Measurements from ENCODE around the gene SLC30A9. TPM values are rescaled to one million over a fixed set of nuclear protein-coding genes. Genes with fewer than 3 reads are reported as not detected.

The SLC30A9 gene
- polyA plus RNA-seq, 2 of the 4 experiments (the other 2 are of a cell fraction) = 28.7 to 57.6 TPM

DNA sequence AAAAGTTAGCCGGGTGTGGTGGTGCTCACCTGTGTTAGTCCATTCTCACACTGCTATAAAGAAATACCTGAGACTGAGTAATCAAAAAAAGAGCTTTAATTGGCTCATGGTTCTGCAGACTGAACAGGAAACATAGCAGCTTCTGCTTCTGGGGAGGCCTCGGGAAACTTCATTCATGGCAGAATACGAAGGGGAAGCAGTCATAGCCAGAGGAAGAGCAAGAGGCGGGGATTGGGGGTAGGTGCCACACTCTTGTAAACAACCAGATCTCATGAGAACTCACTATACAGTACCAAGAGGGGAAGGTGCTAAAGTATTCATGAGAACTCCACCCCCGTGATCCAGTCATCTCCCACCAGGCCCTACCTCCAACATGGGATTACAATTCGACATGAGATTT, 98.1 kb downstream of the SLC30A9 start:
- no peaks in the 10 kb centered on the region for H3K9me3 ChIP-seq
- H3K4me3 ChIP-seq = no peak overlapping the region
- H3K27ac ChIP-seq = no peak overlapping the region
- DNase-seq (ENCODE audit: low read depth in 1 of 2, low spot score in 1 of 2) = no peak
- ATAC-seq = no peak
- TF ChIP-seq RCOR1 (IDR thresholded peaks at IDR 0.05; ENCODE audit: low read depth, low read length) = no peak
- TF ChIP-seq, protein P1, sequence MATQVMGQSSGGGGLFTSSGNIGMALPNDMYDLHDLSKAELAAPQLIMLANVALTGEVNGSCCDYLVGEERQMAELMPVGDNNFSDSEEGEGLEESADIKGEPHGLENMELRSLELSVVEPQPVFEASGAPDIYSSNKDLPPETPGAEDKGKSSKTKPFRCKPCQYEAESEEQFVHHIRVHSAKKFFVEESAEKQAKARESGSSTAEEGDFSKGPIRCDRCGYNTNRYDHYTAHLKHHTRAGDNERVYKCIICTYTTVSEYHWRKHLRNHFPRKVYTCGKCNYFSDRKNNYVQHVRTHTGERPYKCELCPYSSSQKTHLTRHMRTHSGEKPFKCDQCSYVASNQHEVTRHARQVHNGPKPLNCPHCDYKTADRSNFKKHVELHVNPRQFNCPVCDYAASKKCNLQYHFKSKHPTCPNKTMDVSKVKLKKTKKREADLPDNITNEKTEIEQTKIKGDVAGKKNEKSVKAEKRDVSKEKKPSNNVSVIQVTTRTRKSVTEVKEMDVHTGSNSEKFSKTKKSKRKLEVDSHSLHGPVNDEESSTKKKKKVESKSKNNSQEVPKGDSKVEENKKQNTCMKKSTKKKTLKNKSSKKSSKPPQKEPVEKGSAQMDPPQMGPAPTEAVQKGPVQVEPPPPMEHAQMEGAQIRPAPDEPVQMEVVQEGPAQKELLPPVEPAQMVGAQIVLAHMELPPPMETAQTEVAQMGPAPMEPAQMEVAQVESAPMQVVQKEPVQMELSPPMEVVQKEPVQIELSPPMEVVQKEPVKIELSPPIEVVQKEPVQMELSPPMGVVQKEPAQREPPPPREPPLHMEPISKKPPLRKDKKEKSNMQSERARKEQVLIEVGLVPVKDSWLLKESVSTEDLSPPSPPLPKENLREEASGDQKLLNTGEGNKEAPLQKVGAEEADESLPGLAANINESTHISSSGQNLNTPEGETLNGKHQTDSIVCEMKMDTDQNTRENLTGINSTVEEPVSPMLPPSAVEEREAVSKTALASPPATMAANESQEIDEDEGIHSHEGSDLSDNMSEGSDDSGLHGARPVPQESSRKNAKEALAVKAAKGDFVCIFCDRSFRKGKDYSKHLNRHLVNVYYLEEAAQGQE (IDR thresholded peaks at IDR 0.05) = no peak
- TF ChIP-seq, protein P2, sequence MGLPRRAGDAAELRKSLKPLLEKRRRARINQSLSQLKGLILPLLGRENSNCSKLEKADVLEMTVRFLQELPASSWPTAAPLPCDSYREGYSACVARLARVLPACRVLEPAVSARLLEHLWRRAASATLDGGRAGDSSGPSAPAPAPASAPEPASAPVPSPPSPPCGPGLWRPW (IDR thresholded peaks at IDR 0.05) = no peak
- TF ChIP-seq CTCF (IDR thresholded peaks at IDR 0.05) = no peak
- no peak for TF ChIP-seq SREBF2 (IDR thresholded peaks at IDR 0.05)
- TF ChIP-seq HDAC2 (IDR thresholded peaks at IDR 0.05) = no peak
- no peak for TF ChIP-seq BHLHE40 (IDR thresholded peaks at IDR 0.05; ENCODE audit: low read depth, low read length)
- TF ChIP-seq, protein P3, sequence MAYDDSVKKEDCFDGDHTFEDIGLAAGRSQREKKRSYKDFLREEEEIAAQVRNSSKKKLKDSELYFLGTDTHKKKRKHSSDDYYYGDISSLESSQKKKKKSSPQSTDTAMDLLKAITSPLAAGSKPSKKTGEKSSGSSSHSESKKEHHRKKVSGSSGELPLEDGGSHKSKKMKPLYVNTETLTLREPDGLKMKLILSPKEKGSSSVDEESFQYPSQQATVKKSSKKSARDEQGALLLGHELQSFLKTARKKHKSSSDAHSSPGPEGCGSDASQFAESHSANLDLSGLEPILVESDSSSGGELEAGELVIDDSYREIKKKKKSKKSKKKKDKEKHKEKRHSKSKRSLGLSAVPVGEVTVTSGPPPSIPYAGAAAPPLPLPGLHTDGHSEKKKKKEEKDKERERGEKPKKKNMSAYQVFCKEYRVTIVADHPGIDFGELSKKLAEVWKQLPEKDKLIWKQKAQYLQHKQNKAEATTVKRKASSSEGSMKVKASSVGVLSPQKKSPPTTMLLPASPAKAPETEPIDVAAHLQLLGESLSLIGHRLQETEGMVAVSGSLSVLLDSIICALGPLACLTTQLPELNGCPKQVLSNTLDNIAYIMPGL (CRISPR knock-in tag; IDR thresholded peaks at IDR 0.05; ENCODE audit: borderline replicate concordance) = no peak
- TF ChIP-seq NR3C1 (IDR thresholded peaks at IDR 0.05) = no peak
- no peak for TF ChIP-seq PHF8 (IDR thresholded peaks at IDR 0.05; ENCODE audit: borderline replicate concordance, low read depth)
- TF ChIP-seq, protein P4, sequence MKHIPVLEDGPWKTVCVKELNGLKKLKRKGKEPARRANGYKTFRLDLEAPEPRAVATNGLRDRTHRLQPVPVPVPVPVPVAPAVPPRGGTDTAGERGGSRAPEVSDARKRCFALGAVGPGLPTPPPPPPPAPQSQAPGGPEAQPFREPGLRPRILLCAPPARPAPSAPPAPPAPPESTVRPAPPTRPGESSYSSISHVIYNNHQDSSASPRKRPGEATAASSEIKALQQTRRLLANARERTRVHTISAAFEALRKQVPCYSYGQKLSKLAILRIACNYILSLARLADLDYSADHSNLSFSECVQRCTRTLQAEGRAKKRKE (CRISPR knock-in tag; IDR thresholded peaks at IDR 0.05; ENCODE audit: low read depth) = no peak
- TF ChIP-seq FOXS1 (CRISPR knock-in tag; IDR thresholded peaks at IDR 0.05) = no peak
- no peak for TF ChIP-seq JUNB (IDR thresholded peaks at IDR 0.05)
- TF ChIP-seq E2F6 (IDR thresholded peaks at IDR 0.05; ENCODE audit: borderline replicate concordance, low read depth) = no peak
- no peak for TF ChIP-seq EP300 (IDR thresholded peaks at IDR 0.05)
- no peak for TF ChIP-seq GATA3 (IDR thresholded peaks at IDR 0.05; ENCODE audit: borderline replicate concordance)
- no peak for TF ChIP-seq MAFK (IDR thresholded peaks at IDR 0.05; ENCODE audit: partially characterized antibody)
- TF ChIP-seq, protein P5, sequence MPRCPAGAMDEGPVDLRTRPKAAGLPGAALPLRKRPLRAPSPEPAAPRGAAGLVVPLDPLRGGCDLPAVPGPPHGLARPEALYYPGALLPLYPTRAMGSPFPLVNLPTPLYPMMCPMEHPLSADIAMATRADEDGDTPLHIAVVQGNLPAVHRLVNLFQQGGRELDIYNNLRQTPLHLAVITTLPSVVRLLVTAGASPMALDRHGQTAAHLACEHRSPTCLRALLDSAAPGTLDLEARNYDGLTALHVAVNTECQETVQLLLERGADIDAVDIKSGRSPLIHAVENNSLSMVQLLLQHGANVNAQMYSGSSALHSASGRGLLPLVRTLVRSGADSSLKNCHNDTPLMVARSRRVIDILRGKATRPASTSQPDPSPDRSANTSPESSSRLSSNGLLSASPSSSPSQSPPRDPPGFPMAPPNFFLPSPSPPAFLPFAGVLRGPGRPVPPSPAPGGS (IDR thresholded peaks at IDR 0.05) = no peak
- TF ChIP-seq CBX8 (IDR thresholded peaks at IDR 0.05) = no peak
- peaks cover 4% of the 10 kb centered on the region; the same call in 1 of the 3 replicates for H3K4me1 ChIP-seq
- no peak for FAIRE-seq
- ChIA-PET POLR2A (no interaction called here), CTCF (no interaction called here)
- 89% methylated on average over 6 of the region's 6 CpGs for WGBS (ENCODE audit: missing lambda C conversion rate)
- no peak overlapping the region for H3K4me2 ChIP-seq
